ENCODE measurements around the gene TRANK1. TPM values are rescaled to one million over a fixed set of nuclear protein-coding genes. Genes with fewer than 3 reads are reported as not detected.

The TRANK1 gene
- total and polyA plus RNA-seq, 2 donors from 2014 or later, result 1.2 to 21.4 TPM

DNA sequence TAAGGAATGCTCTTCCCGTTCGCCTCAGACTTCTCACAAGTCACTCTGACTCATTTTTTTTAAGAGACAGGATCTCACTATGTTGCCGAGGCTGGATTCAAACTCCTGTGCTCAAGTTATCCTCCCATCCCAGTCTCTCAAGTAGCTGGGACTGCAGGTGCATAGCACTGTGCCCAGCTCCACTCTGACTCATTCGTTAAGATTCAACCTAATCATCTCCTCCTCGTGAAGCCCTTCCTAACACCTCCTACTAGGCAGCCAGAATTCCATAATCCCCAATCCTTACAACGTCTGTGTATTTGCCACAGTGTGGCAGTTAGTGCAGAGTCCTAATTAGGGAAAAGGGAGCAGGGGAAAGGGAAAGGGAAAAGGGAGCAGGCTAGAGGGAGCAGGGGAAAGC, 154.1 kb downstream of the TRANK1 start:
- intact Hi-C loops (cut with DNase I), result no loop called here
- no peaks in the 10 kb centered on the region for H3K9me3 ChIP-seq (ENCODE audit: control insufficient read depth in 2 of 3, insufficient read depth in 1 of 3, low read length in 3 of 3)
- no peak for FAIRE-seq

DNA sequence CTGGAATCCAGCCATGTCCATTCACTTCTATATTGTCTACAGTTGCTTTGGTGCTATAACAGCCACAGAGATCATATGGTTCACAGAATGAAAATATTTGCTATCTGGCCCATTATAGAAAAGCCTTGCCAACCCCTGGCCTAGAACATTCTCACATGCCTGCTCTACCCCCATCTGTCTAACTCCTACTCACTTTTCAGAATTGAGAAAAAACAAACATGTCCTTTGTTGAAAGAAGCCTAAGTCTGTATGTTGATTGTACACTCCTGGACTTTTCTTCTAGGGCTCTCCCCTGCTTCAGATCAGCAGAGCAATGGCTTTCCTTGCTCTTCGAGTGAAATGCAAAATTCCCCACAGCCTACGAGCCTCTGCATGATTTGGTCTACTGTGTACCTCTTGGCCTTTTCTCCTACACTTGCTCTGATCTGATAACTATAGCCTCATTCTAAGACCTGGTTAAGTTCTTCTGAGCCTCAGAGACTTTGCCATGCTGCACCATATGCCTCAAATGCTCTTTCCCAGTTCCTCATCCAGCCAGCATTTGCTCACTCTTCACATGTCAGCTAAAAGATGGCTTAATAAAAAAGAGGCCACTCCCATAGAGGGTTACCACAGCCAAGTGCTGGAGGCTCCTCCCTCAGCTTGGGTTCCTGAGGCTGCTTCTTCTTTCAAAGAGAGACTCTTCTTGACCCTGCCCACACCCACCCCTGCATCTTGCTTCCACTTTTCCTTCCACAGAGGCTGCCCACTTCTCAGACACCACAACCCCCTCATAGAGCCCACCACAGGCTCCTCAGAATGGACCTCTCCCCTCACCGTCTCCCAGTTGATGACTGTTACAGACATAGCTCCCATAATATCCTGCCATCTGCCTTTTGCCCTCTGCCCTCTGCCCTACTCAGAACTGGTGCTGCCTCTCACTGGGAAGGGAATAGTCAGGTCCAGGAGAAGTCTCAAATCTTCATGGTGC, 157.6 kb downstream of the TRANK1 start:
- Histone ChIP-seq H3K4me1 (ENCODE audit: control insufficient read depth in 2 of 3, insufficient read depth in 2 of 3, low read depth in 1 of 3, low read length in 3 of 3) (no peaks in the 10 kb centered on the region), H3K27ac (ENCODE audit: low read depth in 2 of 2, low read length in 2 of 2) (no peak overlapping the region), H3K9me3 (ENCODE audit: control insufficient read depth in 2 of 3, insufficient read depth in 1 of 3, low read length in 3 of 3) (no peaks in the 10 kb centered on the region), H3K4me3 (ENCODE audit: low read length in 3 of 3) (no peak overlapping the region), H3K9ac (ENCODE audit: low read length in 3 of 3) (no peak overlapping the region), H3K27me3 (ENCODE audit: control insufficient read depth, insufficient read depth, low read length) (no peaks in the 10 kb centered on the region), H3K36me3 (ENCODE audit: control insufficient read depth in 2 of 3, insufficient read depth in 3 of 3, low read length in 3 of 3) (no peaks in the 10 kb centered on the region)
- intact Hi-C loops (cut with DNase I), result no loop called here
- TF ChIP-seq CTCF (IDR thresholded peaks at IDR 0.05; ENCODE audit: borderline replicate concordance, extremely low read depth, insufficient read depth), result no peak
- DNase-seq (no peak), FAIRE-seq (no peak)

More for the DNA sequence above, 154.1 kb downstream of the TRANK1 start:
- no peaks in the 10 kb centered on the region for H3K4me1 ChIP-seq (ENCODE audit: control insufficient read depth in 2 of 3, insufficient read depth in 2 of 3, low read depth in 1 of 3, low read length in 3 of 3)
- H3K4me3 ChIP-seq (ENCODE audit: low read length in 3 of 3), result no peak overlapping the region
- H3K36me3 ChIP-seq (ENCODE audit: control insufficient read depth in 2 of 3, insufficient read depth in 3 of 3, low read length in 3 of 3), result no peaks in the 10 kb centered on the region
- no peak for DNase-seq
- H3K27me3 ChIP-seq (ENCODE audit: control insufficient read depth, insufficient read depth, low read length), result no peaks in the 10 kb centered on the region
- no peak for TF ChIP-seq CTCF (IDR thresholded peaks at IDR 0.05; ENCODE audit: borderline replicate concordance, extremely low read depth, insufficient read depth)
- H3K27ac ChIP-seq (ENCODE audit: low read depth in 2 of 2, low read length in 2 of 2), result no peak overlapping the region
- no peak overlapping the region for H3K9ac ChIP-seq (ENCODE audit: low read length in 3 of 3)

DNA sequence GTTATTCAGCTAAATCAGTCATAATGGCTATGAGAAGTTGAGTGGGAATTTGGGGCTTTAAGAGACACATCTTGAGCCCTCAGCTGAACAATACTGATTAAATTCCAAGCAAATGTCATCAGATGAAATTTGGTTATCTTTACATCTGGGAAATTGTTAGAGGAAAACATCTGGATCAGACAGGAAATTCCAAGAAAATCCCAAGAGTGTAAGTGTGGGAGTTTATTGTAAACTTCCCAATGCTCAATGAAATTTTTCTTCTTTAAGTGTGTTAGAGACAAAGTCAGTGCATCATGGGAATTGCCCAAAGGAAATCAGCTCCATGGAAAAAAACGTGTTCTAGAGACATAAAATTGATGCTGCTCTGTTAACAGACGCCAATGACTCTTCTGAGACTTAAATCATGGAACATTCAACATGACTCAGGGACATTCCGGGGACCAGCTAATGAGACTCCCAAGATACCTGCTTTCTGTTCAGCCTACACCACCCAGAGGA, 160.7 kb downstream of the TRANK1 start:
- H3K9ac ChIP-seq (ENCODE audit: low read length in 3 of 3), result no peak overlapping the region
- H3K9me3 ChIP-seq (ENCODE audit: control insufficient read depth in 2 of 3, insufficient read depth in 1 of 3, low read length in 3 of 3), result no peaks in the 10 kb centered on the region
- no peak for DNase-seq
- FAIRE-seq, result no peak
- no peaks in the 10 kb centered on the region for H3K4me1 ChIP-seq (ENCODE audit: control insufficient read depth in 2 of 3, insufficient read depth in 2 of 3, low read depth in 1 of 3, low read length in 3 of 3)
- H3K27ac ChIP-seq (ENCODE audit: low read depth in 2 of 2, low read length in 2 of 2), result no peak overlapping the region
- no peak for TF ChIP-seq CTCF (IDR thresholded peaks at IDR 0.05; ENCODE audit: borderline replicate concordance, extremely low read depth, insufficient read depth)
- no peak overlapping the region for H3K4me3 ChIP-seq (ENCODE audit: low read length in 3 of 3)
- no peaks in the 10 kb centered on the region for H3K36me3 ChIP-seq (ENCODE audit: control insufficient read depth in 2 of 3, insufficient read depth in 3 of 3, low read length in 3 of 3)
- intact Hi-C loops (cut with DNase I), result no loop called here
- H3K27me3 ChIP-seq (ENCODE audit: control insufficient read depth, insufficient read depth, low read length), result no peaks in the 10 kb centered on the region
